ENCODE measurements around the gene CLDN17.

Gene CLDN17, protein sequence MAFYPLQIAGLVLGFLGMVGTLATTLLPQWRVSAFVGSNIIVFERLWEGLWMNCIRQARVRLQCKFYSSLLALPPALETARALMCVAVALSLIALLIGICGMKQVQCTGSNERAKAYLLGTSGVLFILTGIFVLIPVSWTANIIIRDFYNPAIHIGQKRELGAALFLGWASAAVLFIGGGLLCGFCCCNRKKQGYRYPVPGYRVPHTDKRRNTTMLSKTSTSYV

DNA sequence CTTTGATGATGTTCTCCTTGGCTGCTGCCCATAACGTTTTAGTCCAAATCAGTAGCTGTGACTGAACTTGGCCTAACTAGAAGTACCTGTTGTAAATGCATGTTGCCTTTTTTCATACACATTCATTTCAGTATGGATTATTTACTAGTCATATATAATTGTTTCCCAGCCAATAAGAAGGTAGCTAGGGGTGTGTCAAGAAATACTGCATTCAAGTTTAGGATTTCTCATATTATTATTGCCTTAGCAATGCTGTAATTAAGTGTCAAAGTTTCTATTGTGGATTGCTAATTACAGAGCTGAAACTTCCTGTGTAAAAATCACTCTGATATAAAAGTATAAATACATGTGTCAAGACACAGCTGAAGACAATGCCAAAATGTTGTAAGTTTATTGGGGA is at the start of gene CLDN17:
Gene CLDN17 (minus strand): TSS at position 101 of the 400 bp plus-strand sequence. CDS start 188 bp downstream, outside the sequence.
- no peak within 1 kb of the TSS for H2AFZ ChIP-seq (ENCODE audit: low read depth)

DNA sequence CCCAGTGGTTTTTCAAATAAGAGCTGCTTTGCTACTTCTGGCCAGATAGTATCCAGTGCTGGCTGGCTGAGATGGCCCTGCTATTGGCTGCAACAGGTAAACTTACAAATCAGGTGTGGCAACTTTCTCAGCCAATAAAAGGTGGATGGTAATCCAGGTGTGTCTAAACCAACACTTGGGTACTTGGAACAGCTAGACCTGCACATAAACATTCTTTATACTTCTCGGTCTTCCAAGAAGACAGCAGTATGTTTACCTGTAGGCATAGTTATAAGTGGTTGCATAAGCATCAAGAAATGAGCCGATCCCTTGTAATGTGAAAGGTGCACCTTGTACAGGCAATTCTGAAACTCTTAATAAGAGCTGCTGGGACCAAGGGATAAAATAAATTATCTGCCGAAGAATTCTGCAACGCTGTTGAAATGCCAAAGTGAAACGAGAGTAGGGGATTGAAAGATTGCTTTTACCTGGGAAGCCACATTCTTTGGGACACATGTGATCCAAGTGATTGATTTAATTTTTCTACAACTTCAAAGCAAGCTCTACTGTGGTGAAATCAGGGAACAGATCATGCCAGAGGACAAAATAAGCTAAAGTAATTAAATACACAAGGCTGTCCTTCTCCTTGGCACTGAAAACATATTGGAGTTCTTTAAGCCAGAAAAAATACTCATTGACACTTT is 49.6 kb upstream of the CLDN17 start, which contains the start of gene CLDN8:
Gene CLDN8 (minus strand): TSS at position 57 of the 683 bp plus-strand sequence. CDS start 172 bp downstream, outside the sequence.
- TF ChIP-seq, protein P1, sequence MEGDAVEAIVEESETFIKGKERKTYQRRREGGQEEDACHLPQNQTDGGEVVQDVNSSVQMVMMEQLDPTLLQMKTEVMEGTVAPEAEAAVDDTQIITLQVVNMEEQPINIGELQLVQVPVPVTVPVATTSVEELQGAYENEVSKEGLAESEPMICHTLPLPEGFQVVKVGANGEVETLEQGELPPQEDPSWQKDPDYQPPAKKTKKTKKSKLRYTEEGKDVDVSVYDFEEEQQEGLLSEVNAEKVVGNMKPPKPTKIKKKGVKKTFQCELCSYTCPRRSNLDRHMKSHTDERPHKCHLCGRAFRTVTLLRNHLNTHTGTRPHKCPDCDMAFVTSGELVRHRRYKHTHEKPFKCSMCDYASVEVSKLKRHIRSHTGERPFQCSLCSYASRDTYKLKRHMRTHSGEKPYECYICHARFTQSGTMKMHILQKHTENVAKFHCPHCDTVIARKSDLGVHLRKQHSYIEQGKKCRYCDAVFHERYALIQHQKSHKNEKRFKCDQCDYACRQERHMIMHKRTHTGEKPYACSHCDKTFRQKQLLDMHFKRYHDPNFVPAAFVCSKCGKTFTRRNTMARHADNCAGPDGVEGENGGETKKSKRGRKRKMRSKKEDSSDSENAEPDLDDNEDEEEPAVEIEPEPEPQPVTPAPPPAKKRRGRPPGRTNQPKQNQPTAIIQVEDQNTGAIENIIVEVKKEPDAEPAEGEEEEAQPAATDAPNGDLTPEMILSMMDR (conservative IDR thresholded peaks at IDR 0.05; ENCODE audit: low read depth, low read length) = no peak
- Histone ChIP-seq H3K27me3 (ENCODE audit: insufficient read depth, low read depth) (no peaks in the 10 kb centered on the region), H3K9ac (no peak within 1 kb of the TSS), H3K79me2 (ENCODE audit: insufficient read depth, low read depth) (no peaks in the 10 kb centered on the region), H2AFZ (ENCODE audit: low read depth) (no peak within 1 kb of the TSS), H3K36me3 (ENCODE audit: insufficient read depth) (no peaks in the 10 kb centered on the region), H4K20me1 (ENCODE audit: insufficient read depth) (no peaks in the 10 kb centered on the region), H3K4me2 (no peak within 1 kb of the TSS), H3K4me1 (ENCODE audit: low read depth, poor library complexity, severe bottlenecking) (no peaks in the 10 kb centered on the region), H3K27ac (no peak within 1 kb of the TSS), H3K4me3 (IDR thresholded peaks at IDR 0.05; ENCODE audit: insufficient read depth, low read depth, low read length) (no peak within 1 kb of the TSS)

More for the DNA sequence above, at the start of gene CLDN17:
- no peak within 1 kb of the TSS for H3K4me2 ChIP-seq
- H3K9ac ChIP-seq = no peak within 1 kb of the TSS
- H3K27ac ChIP-seq = no peak within 1 kb of the TSS
- no peaks in the 10 kb centered on the region for H3K4me1 ChIP-seq (ENCODE audit: low read depth, poor library complexity, severe bottlenecking)
- no peaks in the 10 kb centered on the region for H4K20me1 ChIP-seq (ENCODE audit: insufficient read depth)
- H3K27me3 ChIP-seq (ENCODE audit: insufficient read depth, low read depth) = no peaks in the 10 kb centered on the region
- no peaks in the 10 kb centered on the region for H3K79me2 ChIP-seq (ENCODE audit: insufficient read depth, low read depth)
- H3K4me3 ChIP-seq (IDR thresholded peaks at IDR 0.05; ENCODE audit: insufficient read depth, low read depth, low read length) = no peak within 1 kb of the TSS
- TF ChIP-seq, protein P1 (conservative IDR thresholded peaks at IDR 0.05; ENCODE audit: low read depth, low read length) = no peak
- H3K36me3 ChIP-seq (ENCODE audit: insufficient read depth) = no peaks in the 10 kb centered on the region

DNA sequence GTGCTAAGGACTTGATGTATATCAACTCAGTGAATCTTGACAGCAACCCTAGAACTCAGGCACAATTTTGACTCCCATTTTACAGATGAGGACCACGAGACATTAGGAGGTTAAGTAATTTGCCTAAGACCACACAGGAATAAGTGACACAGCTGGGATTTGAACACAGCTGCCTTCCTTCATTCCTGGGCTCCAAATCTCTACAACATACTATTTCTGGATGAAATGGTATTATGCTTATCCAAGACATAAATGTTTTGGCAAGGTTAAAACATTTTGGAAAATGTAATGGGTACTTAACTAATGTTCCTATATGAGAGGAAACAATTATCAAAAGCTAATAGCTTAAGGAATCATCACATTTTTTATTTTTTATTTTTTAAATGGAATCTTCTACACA is 44.5 kb upstream of the CLDN17 start:
- Histone ChIP-seq H3K4me3 (IDR thresholded peaks at IDR 0.05; ENCODE audit: insufficient read depth, low read depth, low read length) (no peak overlapping the region), H3K4me1 (ENCODE audit: low read depth, poor library complexity, severe bottlenecking) (no peaks in the 10 kb centered on the region), H3K27me3 (ENCODE audit: insufficient read depth, low read depth) (no peaks in the 10 kb centered on the region), H3K9ac (no peak overlapping the region), H3K79me2 (ENCODE audit: insufficient read depth, low read depth) (no peaks in the 10 kb centered on the region), H4K20me1 (ENCODE audit: insufficient read depth) (no peaks in the 10 kb centered on the region), H3K36me3 (ENCODE audit: insufficient read depth) (no peaks in the 10 kb centered on the region), H3K27ac (no peak overlapping the region), H3K4me2 (no peak overlapping the region), H2AFZ (ENCODE audit: low read depth) (no peak overlapping the region)
- TF ChIP-seq, protein P1 (conservative IDR thresholded peaks at IDR 0.05; ENCODE audit: low read depth, low read length) = no peak

DNA sequence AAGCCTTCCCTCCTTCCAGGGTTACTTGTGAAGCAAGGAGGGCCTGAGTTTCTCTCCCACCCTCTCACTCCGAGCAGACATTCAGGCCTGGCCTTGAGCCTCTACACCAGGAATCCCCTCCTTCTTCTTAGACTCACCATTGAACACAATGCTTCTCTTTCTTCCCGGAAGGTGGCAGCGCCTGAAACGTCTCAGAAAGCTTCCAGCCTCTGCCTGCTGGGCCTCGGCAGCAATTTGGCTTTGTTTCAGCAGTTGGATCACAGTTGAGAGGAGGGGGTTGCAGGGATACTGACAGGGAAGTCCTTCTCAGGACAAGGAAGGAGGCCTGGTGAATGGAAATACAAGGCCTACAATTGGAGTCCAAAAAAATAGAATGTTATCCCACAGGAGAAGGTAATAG is 43.0 kb upstream of the CLDN17 start:
- no peaks in the 10 kb centered on the region for H3K27me3 ChIP-seq (ENCODE audit: insufficient read depth, low read depth)
- no peaks in the 10 kb centered on the region for H3K36me3 ChIP-seq (ENCODE audit: insufficient read depth)
- H2AFZ ChIP-seq (ENCODE audit: low read depth) = no peak overlapping the region
- H3K4me2 ChIP-seq = no peak overlapping the region
- H3K9ac ChIP-seq = no peak overlapping the region
- no peak overlapping the region for H3K4me3 ChIP-seq (IDR thresholded peaks at IDR 0.05; ENCODE audit: insufficient read depth, low read depth, low read length)
- H3K4me1 ChIP-seq (ENCODE audit: low read depth, poor library complexity, severe bottlenecking) = no peaks in the 10 kb centered on the region
- H4K20me1 ChIP-seq (ENCODE audit: insufficient read depth) = no peaks in the 10 kb centered on the region
- no peak overlapping the region for H3K27ac ChIP-seq
- TF ChIP-seq, protein P1 (conservative IDR thresholded peaks at IDR 0.05; ENCODE audit: low read depth, low read length) = no peak
- no peaks in the 10 kb centered on the region for H3K79me2 ChIP-seq (ENCODE audit: insufficient read depth, low read depth)
